Peyer's patch (tissue), 4 donors: ENCODE data around the gene TNC.

Experiments
- CTCF ChIP-seq, 6 experiments: fragments of 450-650 bp in 4 of 6; fragments of 200-600 bp in 2 of 6; sonication (generic) in 1 of 6; IDR thresholded peaks; one replicate each; pipeline ENCODE4 v1.5.1; 2017 to 2019; ENCODE audit warnings: antibody characterized with exemption in 6 of 6, mild to moderate bottlenecking in 3 of 6, moderate library complexity in 1 of 6
- POLR2A ChIP-seq, 2 donors: fragments of 450-650 bp; IDR thresholded peaks; one replicate each; pipeline ENCODE4 v1.5.1; 2017; ENCODE audit warnings: antibody characterized with exemption in 2 of 2, mild to moderate bottlenecking in 2 of 2, moderate library complexity in 2 of 2

DNA sequence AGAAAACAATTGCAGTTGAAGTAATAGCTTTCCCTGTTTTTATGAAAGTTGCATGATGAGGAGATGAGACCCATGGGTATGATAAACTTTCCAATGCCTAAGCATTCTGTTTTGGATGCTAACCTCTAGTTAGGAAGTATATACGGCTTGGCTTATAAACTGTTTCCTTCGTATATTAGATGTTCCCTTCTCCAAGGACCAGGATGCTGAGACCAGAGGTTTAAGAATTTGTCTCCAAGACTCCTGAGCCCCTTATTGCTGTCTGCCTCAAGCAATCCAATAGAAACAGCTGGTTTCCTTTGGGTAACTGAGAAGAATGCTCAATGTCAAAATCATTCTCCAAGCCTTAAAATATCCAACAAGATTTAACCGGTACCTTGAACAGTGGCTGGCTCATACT lies 12.2 kb upstream of the TNC start:
- TF ChIP-seq POLR2A (IDR thresholded peaks at IDR 0.05), result no peak
- TF ChIP-seq CTCF (IDR thresholded peaks at IDR 0.05), result no peak
